Vagina (tissue), 2 donors: Measurements from ENCODE around the gene PPIA.

Source experiments
- CTCF ChIP-seq, 3 experiments: fragments of 450-650 bp in 2 of 3; fragments of 200-600 bp in 1 of 3; sonication (generic) in 1 of 3; IDR thresholded peaks; one replicate each; pipeline ENCODE4 v1.5.1; 2017 to 2019; ENCODE audit warnings: antibody characterized with exemption in 3 of 3, mild to moderate bottlenecking in 2 of 3, moderate library complexity in 2 of 3
- POLR2A ChIP-seq, 2 donors: fragments of 450-650 bp; IDR thresholded peaks; one replicate each; pipeline ENCODE4 v1.6.1; 2017; ENCODE audit warnings: antibody characterized with exemption in 2 of 2, mild to moderate bottlenecking in 2 of 2, moderate library complexity in 2 of 2

DNA sequence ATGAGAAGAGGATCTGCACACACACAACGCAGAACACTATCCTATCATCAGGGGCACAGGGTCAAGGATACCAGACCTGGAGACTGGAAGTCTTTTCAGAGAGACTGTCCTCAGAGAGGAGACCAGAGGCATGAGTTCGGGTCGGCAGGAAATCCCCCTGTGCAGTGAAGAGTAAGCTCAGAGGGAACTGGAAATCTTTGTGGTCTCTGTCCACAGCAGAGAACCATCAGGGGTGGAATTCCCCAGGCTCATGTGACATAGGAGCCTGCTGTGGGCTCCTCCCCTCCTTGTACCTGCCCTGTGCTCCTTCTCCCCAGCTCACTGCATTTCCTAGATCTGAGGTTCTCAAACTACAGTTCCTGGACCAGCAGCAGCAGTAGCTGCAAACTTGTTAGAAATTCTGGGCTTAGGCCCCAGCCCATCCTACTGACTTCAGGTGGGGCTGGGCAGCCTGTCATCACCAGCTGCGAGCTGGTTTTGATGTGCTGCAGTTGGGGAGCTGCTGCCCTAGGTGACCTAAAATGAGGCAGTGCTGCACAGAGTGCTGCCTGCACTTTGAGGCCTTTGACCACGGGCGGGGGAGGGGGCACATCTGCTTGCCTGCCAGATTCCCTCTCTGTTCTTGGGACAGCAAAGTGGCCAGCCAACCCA is 45.4 kb upstream of the PPIA start:
- TF ChIP-seq CTCF (IDR thresholded peaks at IDR 0.05) (no peak), POLR2A (IDR thresholded peaks at IDR 0.05) (no peak)
